ENCODE data around the gene AKT1.

Gene AKT1

DNA sequence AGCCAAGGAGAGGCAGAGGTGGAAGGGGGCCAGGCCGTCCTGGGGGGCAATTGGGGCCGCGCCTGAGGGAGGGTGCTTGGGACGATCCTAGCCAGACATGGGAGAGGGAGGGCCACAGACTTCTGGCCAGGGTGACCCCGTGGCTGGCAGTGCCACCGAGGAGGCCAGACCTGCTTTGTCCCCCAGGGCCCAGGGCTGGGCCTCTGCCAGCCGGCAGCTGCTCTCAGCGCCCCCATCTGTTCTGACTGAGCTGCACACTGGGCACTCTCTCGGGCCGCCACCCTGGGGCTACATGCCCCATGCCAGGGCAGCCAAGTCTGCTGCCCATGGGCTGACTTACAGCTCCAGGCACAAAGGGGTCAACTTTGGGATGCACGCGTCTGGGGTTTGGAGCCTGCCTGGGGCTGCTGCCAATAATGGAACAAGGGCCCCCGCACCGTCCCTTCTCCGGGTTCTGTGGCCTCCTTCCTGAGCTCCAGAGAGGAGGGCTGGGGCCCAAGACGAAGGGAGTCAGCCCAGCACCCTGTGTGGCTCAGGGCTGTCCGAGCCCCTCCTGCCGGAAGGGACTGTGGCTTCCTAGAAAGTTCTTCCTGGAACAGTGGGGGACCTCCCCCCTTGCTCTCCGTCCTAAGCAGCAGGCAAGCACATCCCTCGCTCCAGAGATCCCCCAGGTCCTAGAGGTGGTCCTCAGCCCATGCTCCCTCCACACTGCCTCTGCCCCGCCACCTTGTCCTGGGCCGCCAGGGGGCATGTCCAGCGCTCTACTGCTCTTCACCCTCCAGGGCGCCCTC is 70.4 kb downstream of the AKT1 start:
- peak; percentile 77 for DNase-seq (ENCODE audit: low spot score)

DNA sequence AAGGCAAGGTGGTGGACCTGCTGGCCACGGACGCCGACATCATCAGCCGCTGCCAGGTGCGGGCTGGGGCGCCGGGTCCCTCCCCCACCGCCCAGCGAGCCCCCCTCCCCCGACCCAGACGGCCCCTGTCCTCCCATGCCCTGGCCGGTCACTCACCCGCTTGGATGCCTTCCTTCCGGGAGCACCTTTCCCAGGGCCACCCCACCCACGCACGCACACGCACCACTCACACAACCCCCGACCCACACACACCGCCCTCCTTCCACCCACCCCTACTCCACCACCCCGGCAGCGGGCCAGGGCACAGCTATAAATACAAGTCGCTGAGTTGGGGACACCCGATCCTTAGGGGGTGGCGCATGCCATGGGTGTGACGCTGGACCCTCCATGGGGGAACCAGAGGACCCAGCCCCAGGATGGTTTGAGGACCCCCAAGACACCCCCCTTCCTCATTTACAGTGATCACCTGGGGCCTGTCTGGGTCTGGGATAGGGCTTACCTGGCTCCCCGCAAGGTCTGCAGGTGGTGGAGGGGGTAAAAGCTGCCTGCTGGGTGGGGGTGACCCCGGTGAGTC is 71.1 kb downstream of the AKT1 start:
- no peak for DNase-seq (ENCODE audit: low spot score)

DNA sequence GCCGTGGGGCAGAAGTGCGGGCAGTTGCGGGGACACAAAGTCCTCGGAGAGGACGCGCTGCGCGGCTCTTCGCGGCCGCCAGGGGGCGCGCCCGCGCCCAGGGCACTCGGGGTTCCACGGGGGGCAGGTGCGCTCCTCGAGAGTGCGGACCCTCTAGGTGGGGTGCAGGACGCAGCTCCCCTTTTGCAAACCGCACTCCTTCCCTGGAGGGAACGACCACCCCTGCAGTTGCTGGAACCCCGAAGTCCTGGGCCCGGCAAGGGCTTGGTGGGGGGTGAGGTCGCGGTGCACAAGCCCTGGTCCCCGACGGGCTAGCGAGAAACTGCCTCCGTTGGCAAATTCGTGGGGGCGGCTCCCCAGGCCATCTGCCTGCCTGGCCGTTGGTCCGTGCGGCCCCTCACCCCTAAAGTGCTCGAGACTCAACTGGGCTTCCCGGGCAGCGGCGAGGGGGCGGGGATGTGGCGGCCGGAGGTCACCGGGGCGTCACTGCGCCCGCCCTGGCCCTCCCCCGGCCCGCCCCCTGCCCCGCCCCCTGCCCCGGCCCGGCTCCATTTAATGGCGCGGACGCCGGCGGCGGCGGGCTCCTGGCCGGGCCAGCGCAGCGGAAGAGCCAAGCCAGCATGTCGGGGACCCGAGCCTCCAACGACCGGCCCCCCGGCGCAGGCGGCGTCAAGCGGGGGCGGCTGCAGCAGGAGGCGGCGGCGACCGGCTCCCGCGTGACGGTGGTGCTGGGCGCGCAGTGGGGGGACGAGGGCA is 71.7 kb downstream of the AKT1 start, which contains the start of gene ADSS1:
Gene ADSS1 (plus strand): TSS at position 579 of the 756 bp plus-strand sequence. CDS start 42 bp downstream, at position 621.
- no peak for DNase-seq (ENCODE audit: low spot score)

DNA sequence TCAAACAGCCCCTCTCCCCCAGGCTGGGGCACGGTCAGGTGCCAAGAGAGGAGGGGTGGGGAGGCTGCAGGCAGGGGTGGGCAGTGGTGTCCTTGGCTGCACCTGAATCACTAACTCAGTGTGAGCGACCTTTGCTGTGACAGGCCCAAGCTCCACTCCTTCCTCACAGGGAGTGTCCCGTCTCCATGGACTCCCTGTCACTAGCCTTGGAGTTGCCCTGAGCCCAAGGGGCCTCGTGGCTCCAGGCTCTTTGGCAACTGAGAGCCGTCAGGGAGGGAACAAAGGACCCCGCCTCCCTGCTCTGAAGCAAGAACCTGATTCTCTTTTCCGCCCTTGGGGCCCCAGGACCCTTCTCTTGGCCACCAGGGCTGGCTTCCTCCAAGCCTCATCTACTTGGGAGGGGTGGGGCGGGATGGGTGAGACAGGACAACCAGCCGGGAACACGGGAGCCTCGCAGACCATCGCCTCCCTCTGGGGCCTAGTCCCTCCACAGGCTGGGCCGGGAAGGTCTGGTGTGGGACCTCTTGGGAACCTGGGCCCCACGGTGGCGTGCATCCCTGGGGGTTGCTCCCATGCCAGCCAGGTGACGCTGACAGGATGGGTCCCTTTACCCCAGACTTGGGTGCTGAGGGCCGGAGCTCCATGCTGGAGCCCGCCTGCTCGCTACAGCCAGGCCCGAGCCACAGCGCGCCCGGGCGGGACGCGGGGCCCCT is 72.5 kb downstream of the AKT1 start:
- no peak for DNase-seq (ENCODE audit: low spot score)

DNA sequence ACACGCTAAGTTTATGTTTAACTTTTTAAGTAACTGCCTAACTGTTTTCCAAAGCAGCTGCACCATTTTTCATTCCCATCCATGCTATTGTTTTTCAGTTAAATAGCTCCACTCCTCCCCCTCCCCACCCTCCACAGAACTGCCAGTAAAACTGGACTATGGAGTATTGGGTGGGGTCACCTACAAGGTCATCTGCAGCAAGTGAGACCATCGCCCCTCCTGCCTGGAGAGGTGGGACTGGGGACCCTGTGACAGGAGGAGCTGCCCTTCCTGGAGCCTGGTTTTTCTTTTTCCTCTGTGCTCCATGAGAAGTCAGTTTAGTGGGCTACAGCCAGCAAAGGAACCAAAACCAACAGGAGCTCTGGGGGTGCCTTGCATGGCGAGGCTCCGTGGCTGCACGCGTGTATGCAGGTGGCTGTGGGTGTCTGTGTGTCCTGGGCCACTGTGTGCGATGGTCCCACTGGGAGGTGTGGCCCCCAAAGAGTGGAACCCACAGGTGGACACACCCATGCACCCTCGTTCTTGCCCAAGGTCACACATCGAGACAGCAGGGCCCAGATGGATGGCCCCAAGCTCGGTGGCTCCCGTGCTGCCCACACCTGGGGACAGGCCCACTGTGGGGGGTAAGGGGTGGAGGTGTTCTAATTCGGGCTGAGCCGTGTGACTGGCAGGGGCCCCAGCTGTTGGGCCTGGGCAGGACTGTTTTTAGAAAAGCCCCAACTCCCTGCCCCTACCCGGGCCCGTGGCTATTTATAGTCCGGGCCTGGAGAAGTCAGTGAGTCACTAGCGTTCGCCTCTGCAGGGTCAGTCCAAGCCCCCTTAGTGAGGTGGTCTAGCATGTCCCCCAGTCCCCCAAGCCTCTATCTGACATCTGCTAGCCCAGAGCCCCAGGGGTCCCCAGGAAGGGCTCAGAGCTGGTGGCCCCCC is 73.8 kb downstream of the AKT1 start:
- DNase-seq (ENCODE audit: low spot score): no peak
